Measurements from ENCODE around the gene GPBAR1.
A peak's percentile ranks its signal among the peaks of the same experiment; 100 is the strongest.
"Not testable (repeated sequence)": the region's sequence is repeated elsewhere in the genome, so short reads cannot be mapped to it uniquely, and the experiment has no call there.

The GPBAR1 gene

GRCh38 chr2:218269900-218270720, 9.3 kb downstream of the GPBAR1 start, which contains the start of the genes AAMP and PNKD:
Gene AAMP (minus strand): TSS chr2:218270137. CDS start chr2:218270086, 51 bp downstream.
Gene PNKD (plus strand): TSS chr2:218270519. CDS start chr2:218270536, 17 bp downstream.
- DNase-seq: peak; percentile 98 to 99

GRCh38 chr2:218270721-218271486, 10.1 kb downstream of the GPBAR1 start:
- no peak for DNase-seq

- no peak for DNase-seq
These were observed 10.6 kb downstream of the GPBAR1 start for GRCh38 chr2:218271487-218271797.

- DNase-seq: no peak
These were observed 11.2 kb downstream of the GPBAR1 start for GRCh38 chr2:218271865-218272530.

- peak; percentile 38 to 58 for DNase-seq
These were observed 11.9 kb downstream of the GPBAR1 start for GRCh38 chr2:218272531-218273212.

GRCh38 chr2:218273214-218273907, 12.5 kb downstream of the GPBAR1 start:
- DNase-seq: not testable (repeated sequence)

- no peak for DNase-seq
These were observed 13.1 kb downstream of the GPBAR1 start for GRCh38 chr2:218273908-218274249.

GRCh38 chr2:218274586-218274985, 13.8 kb downstream of the GPBAR1 start:
- no peak for DNase-seq

GRCh38 chr2:218275371-218276072, 14.7 kb downstream of the GPBAR1 start:
- no peak for DNase-seq

- no peak for DNase-seq
These were observed 16.4 kb downstream of the GPBAR1 start for GRCh38 chr2:218276986-218277755.

GRCh38 chr2:218277921-218278320, 17.1 kb downstream of the GPBAR1 start:
- no peak for DNase-seq

GRCh38 chr2:218278531-218279360, 17.9 kb downstream of the GPBAR1 start:
- DNase-seq: no peak

- DNase-seq: no peak
These were observed 19.6 kb downstream of the GPBAR1 start for GRCh38 chr2:218280260-218280870.

- DNase-seq: no peak
These were observed 20.6 kb downstream of the GPBAR1 start for GRCh38 chr2:218281449-218281848.

GRCh38 chr2:218282173-218282991, 21.6 kb downstream of the GPBAR1 start:
- no peak for DNase-seq

- DNase-seq: no peak
These were observed 23.4 kb downstream of the GPBAR1 start for GRCh38 chr2:218284106-218284811.

- no peak for DNase-seq
These were observed 24.8 kb downstream of the GPBAR1 start for GRCh38 chr2:218285604-218286003.

Data from SHP77 (cell line).